Caco-2 (cell line): ENCODE measurements around the gene WNT3A. TPM values are rescaled to one million over a fixed set of nuclear protein-coding genes. Genes with fewer than 3 reads are reported as not detected.
A peak's percentile ranks its signal among the peaks of the same experiment; 100 is the strongest.

Source experiments
- BruUV-seq: library from RNA; stranded (reverse); fragments of 400-500 nt; replicated peaks from 2 replicates; lab custom pipeline; 2021; lab: Mats Ljungman, UMichigan
- CTCF ChIA-PET: fragments of 300-600 bp; sonication (Branson Sonifier 250); formaldehyde crosslinking; loops from one replicate; lab custom pipeline; 2022; ENCODE audit warnings: antibody characterized with exemption; lab: Charles Lee
- POLR2A ChIA-PET: fragments of 300-600 bp; sonication (Branson Sonifier 250); formaldehyde crosslinking; loops from one replicate; lab custom pipeline; 2022; ENCODE audit warnings: antibody characterized with exemption; lab: Charles Lee
- DNase-seq, 2 experiments: peaks; one replicate each; pipeline versions ENCODE4 v3.0.0 to v3.0.0-alpha.2; 2020 to 2022
- H3K27me3 ChIP-seq: replicated peaks from 2 replicates; pipeline ENCODE4 v1.6.0; 2011; ENCODE audit warnings: low read length; ENCODE audit not compliant: control insufficient read depth, insufficient read depth
- H3K36me3 ChIP-seq: 2 replicates; pipeline ENCODE4 v1.5.1; 2011; ENCODE audit warnings: low read length; ENCODE audit not compliant: control insufficient read depth, insufficient read depth
- H3K4me1 ChIP-seq: fragments of 250-450 bp; sonication (Bioruptor Pico); 2 replicates; pipeline ENCODE4 v1.5.1; 2020; ENCODE audit warnings: mild to moderate bottlenecking
- H3K4me3 ChIP-seq: 2 replicates; pipeline ENCODE4 v1.5.1; 2011; ENCODE audit warnings: low read depth, mild to moderate bottlenecking, control low read depth, low read length
- H3K9me3 ChIP-seq: fragments of 250-450 bp; sonication (Bioruptor Pico); 2 replicates; pipeline ENCODE4 v1.5.1; 2020; ENCODE audit warnings: mild to moderate bottlenecking, moderate library complexity
- H3K27ac Mint-ChIP-seq: one replicate; pipeline ENCODE4 v1.8.0; 2022; ENCODE audit warnings: mixed read lengths; ENCODE audit not compliant: unreplicated experiment
- H3K27me3 Mint-ChIP-seq: one replicate; pipeline ENCODE4 v1.8.0; 2022; ENCODE audit warnings: mixed read lengths; ENCODE audit not compliant: insufficient read depth, unreplicated experiment
- H3K36me3 Mint-ChIP-seq: one replicate; pipeline ENCODE4 v1.8.0; 2022; ENCODE audit warnings: mild to moderate bottlenecking, mixed read lengths; ENCODE audit not compliant: insufficient read depth, unreplicated experiment
- H3K4me1 Mint-ChIP-seq: one replicate; pipeline ENCODE4 v1.8.0; 2022; ENCODE audit warnings: low read depth, mixed read lengths; ENCODE audit not compliant: unreplicated experiment
- H3K4me3 Mint-ChIP-seq: one replicate; pipeline ENCODE4 v1.8.0; 2022; ENCODE audit warnings: mild to moderate bottlenecking, moderate library complexity, mixed read lengths; ENCODE audit not compliant: unreplicated experiment
- H3K9me3 Mint-ChIP-seq: one replicate; pipeline ENCODE4 v1.8.0; 2022; ENCODE audit warnings: mixed read lengths; ENCODE audit not compliant: unreplicated experiment
- intact Hi-C: fragments of 100-400 bp; cut with micrococcal nuclease; formaldehyde crosslinking; loops from one replicate; pipeline ENCODE4 v1.10.0; 2022; ENCODE audit not compliant: unreplicated experiment
- total RNA-seq: library from RNA; stranded (reverse); gene quantifications from 2 replicates; pipeline ENCODE4 v1.2.3, GENCODE V29; 2022
- TF ChIP-seq, protein P1 (sequence below), 2 experiments: fragments of 200-600 bp in 1 of 2; IDR thresholded peaks; 1 replicate in 1 of 2; 2 replicates in 1 of 2; pipeline versions ENCODE4 v1.5.1 to v1.8.0; 2011 to 2022; ENCODE audit warnings: antibody characterized with exemption in 1 of 2, control low read depth in 1 of 2, inconsistent platforms in 1 of 2, low read depth in 1 of 2, low read length in 1 of 2, mild to moderate bottlenecking in 1 of 2, moderate library complexity in 1 of 2; ENCODE audit not compliant: insufficient read depth in 1 of 2, severe bottlenecking in 1 of 2, unreplicated experiment in 1 of 2

Gene WNT3A
- total RNA-seq, 1 experiment from 2014 or later: 0.09 TPM

DNA sequence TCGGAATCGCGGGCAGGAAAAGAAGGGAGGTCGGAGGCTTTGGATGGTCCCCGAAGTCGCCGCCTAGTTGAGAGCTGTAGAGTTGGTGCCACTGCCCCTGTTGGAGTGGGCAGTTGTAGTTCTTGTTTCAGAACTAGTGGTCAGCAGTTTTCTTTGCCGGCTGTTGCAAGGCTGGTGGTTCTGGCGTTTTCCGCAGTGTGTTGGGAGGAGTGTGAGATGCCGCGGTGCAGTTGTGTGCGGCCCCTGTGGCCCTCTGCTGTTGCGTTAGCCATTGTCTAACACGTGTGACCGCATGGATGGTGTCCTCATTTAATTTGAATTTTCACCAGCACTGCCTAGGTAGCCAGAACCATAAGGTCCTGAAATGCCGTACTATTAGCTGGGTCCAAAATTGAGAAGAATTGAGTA, 77.1 kb downstream of the WNT3A start:
- H3K9me3 ChIP-seq: no peaks in the 10 kb centered on the region
- peak overlapping the region; percentile 95 for H3K27ac Mint-ChIP-seq
- H3K4me1 Mint-ChIP-seq: peaks cover 24% of the 10 kb centered on the region
- peaks cover 3% of the 10 kb centered on the region for H3K36me3 ChIP-seq
- CTCF ChIA-PET: interaction anchor here (0.6 to 1.6 kb wide), 3 partner anchors 18 to 84 kb away, joined by 3 to 5 read pairs (median 4); no protein-coding TSS in a partner anchor
- H3K27me3 ChIP-seq: no peaks in the 10 kb centered on the region
- peak overlapping the region; percentile 93 for H3K4me3 Mint-ChIP-seq
- peak overlapping the region; percentile 98 for H3K4me3 ChIP-seq
- no peaks in the 10 kb centered on the region for H3K9me3 Mint-ChIP-seq
- BruUV-seq: TSS peak; percentile 32
- DNase-seq: no peak
- POLR2A ChIA-PET: interaction anchor here (0.6 kb wide), 2 partner anchors 24 to 26 kb away, joined by 3 to 7 read pairs; no protein-coding TSS in a partner anchor
- H3K36me3 Mint-ChIP-seq: peaks cover 55% of the 10 kb centered on the region
- H3K4me1 ChIP-seq: peaks cover 23% of the 10 kb centered on the region
- no peaks in the 10 kb centered on the region for H3K27me3 Mint-ChIP-seq
- intact Hi-C loops: loop anchor here (2.0 kb wide), 4 partner anchors 17 to 57 kb away; partner anchors contain the start of genes GUK1 and MRPL55
- TF ChIP-seq, protein P1, sequence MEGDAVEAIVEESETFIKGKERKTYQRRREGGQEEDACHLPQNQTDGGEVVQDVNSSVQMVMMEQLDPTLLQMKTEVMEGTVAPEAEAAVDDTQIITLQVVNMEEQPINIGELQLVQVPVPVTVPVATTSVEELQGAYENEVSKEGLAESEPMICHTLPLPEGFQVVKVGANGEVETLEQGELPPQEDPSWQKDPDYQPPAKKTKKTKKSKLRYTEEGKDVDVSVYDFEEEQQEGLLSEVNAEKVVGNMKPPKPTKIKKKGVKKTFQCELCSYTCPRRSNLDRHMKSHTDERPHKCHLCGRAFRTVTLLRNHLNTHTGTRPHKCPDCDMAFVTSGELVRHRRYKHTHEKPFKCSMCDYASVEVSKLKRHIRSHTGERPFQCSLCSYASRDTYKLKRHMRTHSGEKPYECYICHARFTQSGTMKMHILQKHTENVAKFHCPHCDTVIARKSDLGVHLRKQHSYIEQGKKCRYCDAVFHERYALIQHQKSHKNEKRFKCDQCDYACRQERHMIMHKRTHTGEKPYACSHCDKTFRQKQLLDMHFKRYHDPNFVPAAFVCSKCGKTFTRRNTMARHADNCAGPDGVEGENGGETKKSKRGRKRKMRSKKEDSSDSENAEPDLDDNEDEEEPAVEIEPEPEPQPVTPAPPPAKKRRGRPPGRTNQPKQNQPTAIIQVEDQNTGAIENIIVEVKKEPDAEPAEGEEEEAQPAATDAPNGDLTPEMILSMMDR (IDR thresholded peaks at IDR 0.05; ENCODE audit: insufficient read depth in 1 of 2, low read depth in 1 of 2, low read length in 1 of 2, severe bottlenecking in 1 of 2, unreplicated experiment in 1 of 2): no peak

DNA sequence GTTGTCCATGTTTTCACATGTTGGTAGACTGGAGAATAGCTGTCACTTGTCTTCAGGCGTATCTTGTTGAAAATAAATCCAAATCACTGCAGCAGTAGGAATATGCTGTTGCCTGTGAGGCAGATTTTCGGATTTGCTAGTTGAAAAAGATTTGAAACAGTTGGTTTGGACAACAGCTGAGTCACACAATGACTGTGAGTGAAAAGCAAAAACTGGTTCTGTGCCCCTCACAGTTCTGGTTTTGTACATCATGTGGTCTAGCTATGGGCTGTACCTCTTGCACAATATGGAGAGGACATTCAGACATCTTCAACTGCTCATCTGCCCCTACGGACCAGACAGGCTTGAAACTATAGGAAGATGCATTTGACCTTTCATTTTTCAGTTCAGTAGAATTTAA, 77.5 kb downstream of the WNT3A start:
- no peaks in the 10 kb centered on the region for H3K27me3 Mint-ChIP-seq
- POLR2A ChIA-PET: no interaction called here

DNA sequence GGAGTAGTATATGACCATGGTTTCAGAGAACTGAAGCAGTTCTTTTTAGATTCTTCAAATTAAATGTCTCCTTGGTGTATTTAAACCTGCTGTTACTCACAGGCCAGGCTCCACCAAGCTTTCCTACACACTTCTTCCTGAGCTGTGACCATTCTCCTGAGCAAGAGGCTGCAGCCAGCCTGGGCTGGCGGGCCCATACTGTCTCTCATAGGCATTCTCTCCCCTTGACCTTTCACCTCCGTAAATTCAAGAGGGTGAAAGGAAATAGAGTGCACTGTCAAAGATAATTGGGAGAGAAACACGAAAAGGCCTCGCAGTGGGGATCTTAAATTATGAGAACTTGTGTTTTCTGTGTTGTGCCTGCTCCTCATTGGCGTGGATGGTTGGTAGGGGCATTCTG, 78.0 kb downstream of the WNT3A start:
- H3K4me3 Mint-ChIP-seq: peak overlapping the region; percentile 93

More for the DNA sequence above, 77.5 kb downstream of the WNT3A start:
- Mint-ChIP-seq H3K9me3 (no peaks in the 10 kb centered on the region), H3K4me3 (peak overlapping the region; percentile 93), H3K4me1 (peaks cover 27% of the 10 kb centered on the region), H3K36me3 (peaks cover 60% of the 10 kb centered on the region), H3K27ac (peak overlapping the region; percentile 95)
- TF ChIP-seq, protein P1 (IDR thresholded peaks at IDR 0.05; ENCODE audit: insufficient read depth in 1 of 2, low read depth in 1 of 2, low read length in 1 of 2, severe bottlenecking in 1 of 2, unreplicated experiment in 1 of 2): no peak
- Histone ChIP-seq H3K4me3 (peak overlapping the region; percentile 98), H3K9me3 (no peaks in the 10 kb centered on the region), H3K27me3 (no peaks in the 10 kb centered on the region), H3K4me1 (peaks cover 23% of the 10 kb centered on the region), H3K36me3 (peaks cover 3% of the 10 kb centered on the region)
- no peak for DNase-seq
- CTCF ChIA-PET: interaction anchor here (1.2 to 1.6 kb wide), 2 partner anchors 18 to 85 kb away, joined by 3 to 5 read pairs; no protein-coding TSS in a partner anchor
- no TSS peak for BruUV-seq
- intact Hi-C loops: loop anchor here (2.0 kb wide), 1 partner anchor 16 kb away; no protein-coding TSS in a partner anchor

More for the DNA sequence above, 78.0 kb downstream of the WNT3A start:
- POLR2A ChIA-PET: no interaction called here
- Mint-ChIP-seq H3K27me3 (no peaks in the 10 kb centered on the region), H3K4me1 (peaks cover 27% of the 10 kb centered on the region), H3K27ac (peak overlapping the region; percentile 95), H3K36me3 (peaks cover 64% of the 10 kb centered on the region), H3K9me3 (no peaks in the 10 kb centered on the region)
- no peak for DNase-seq
- Histone ChIP-seq H3K27me3 (no peaks in the 10 kb centered on the region), H3K9me3 (no peaks in the 10 kb centered on the region), H3K4me1 (peaks cover 23% of the 10 kb centered on the region), H3K36me3 (peaks cover 6% of the 10 kb centered on the region), H3K4me3 (no peak overlapping the region)
- BruUV-seq: no TSS peak
- TF ChIP-seq, protein P1 (IDR thresholded peaks at IDR 0.05; ENCODE audit: insufficient read depth in 1 of 2, low read depth in 1 of 2, low read length in 1 of 2, severe bottlenecking in 1 of 2, unreplicated experiment in 1 of 2): no peak
- intact Hi-C loops: loop anchor here (2.0 kb wide), 1 partner anchor 16 kb away; no protein-coding TSS in a partner anchor
- CTCF ChIA-PET: no interaction called here
